ENCODE measurements around the gene ROR2. TPM values are rescaled to one million over a fixed set of nuclear protein-coding genes. Genes with fewer than 3 reads are reported as not detected.
A peak's percentile ranks its signal among the peaks of the same experiment; 100 is the strongest.

The ROR2 gene
- total RNA-seq, 1 donor from 2014 or later, result 3.8 TPM

GRCh38 chr9:91867740-91868139, 82.3 kb downstream of the ROR2 start:
- Histone ChIP-seq H3K4me3 (no peak overlapping the region), H3K36me3 (no peaks in the 10 kb centered on the region), H3K9me3 (no peaks in the 10 kb centered on the region), H3K27ac (no peak overlapping the region), H3K4me1 (no peaks in the 10 kb centered on the region), H3K27me3 (ENCODE audit: low read depth) (no peaks in the 10 kb centered on the region)
- ATAC-seq (no peak), DNase-seq (no peak)
- no peak for TF ChIP-seq CTCF (IDR thresholded peaks at IDR 0.05)
- intact Hi-C loops (cut with DNase I), result no loop called here

- Histone ChIP-seq H3K9me3 (no peaks in the 10 kb centered on the region), H3K4me3 (no peak overlapping the region), H3K36me3 (no peaks in the 10 kb centered on the region), H3K4me1 (no peaks in the 10 kb centered on the region), H3K27ac (no peak overlapping the region), H3K27me3 (ENCODE audit: low read depth) (no peaks in the 10 kb centered on the region)
- no peak for DNase-seq
- intact Hi-C loops (cut with DNase I), result no loop called here
- no peak for TF ChIP-seq CTCF (IDR thresholded peaks at IDR 0.05)
- peak; percentile 57 to 62 for ATAC-seq
Observed at GRCh38 chr9:91865041-91865440, 85.0 kb downstream of the ROR2 start.

- DNase-seq, result no peak
- Histone ChIP-seq H3K36me3 (no peaks in the 10 kb centered on the region), H3K4me3 (no peak overlapping the region), H3K27me3 (ENCODE audit: low read depth) (no peaks in the 10 kb centered on the region), H3K9me3 (no peaks in the 10 kb centered on the region), H3K4me1 (no peaks in the 10 kb centered on the region), H3K27ac (no peak overlapping the region)
- TF ChIP-seq CTCF (IDR thresholded peaks at IDR 0.05), result no peak
- intact Hi-C loops (cut with DNase I), result no loop called here
- ATAC-seq, result no peak
Observed at GRCh38 chr9:91864380-91864779, 85.6 kb downstream of the ROR2 start.

- H3K27me3 ChIP-seq (ENCODE audit: low read depth), result no peaks in the 10 kb centered on the region
- no peaks in the 10 kb centered on the region for H3K36me3 ChIP-seq
- intact Hi-C loops (cut with DNase I), result no loop called here
- no peak overlapping the region for H3K4me3 ChIP-seq
- H3K4me1 ChIP-seq, result no peaks in the 10 kb centered on the region
- no peak for TF ChIP-seq CTCF (IDR thresholded peaks at IDR 0.05)
- no peaks in the 10 kb centered on the region for H3K9me3 ChIP-seq
- DNase-seq, result no peak
- H3K27ac ChIP-seq, result no peak overlapping the region
- no peak for ATAC-seq
Observed at GRCh38 chr9:91863469-91863868, 86.6 kb downstream of the ROR2 start.

- H3K27ac ChIP-seq, result no peak overlapping the region
- intact Hi-C loops (cut with DNase I), result no loop called here
- H3K9me3 ChIP-seq, result no peaks in the 10 kb centered on the region
- H3K27me3 ChIP-seq (ENCODE audit: low read depth), result no peaks in the 10 kb centered on the region
- ATAC-seq, result no peak
- no peak for TF ChIP-seq CTCF (IDR thresholded peaks at IDR 0.05)
- H3K4me1 ChIP-seq, result no peaks in the 10 kb centered on the region
- H3K36me3 ChIP-seq, result no peaks in the 10 kb centered on the region
- no peak for DNase-seq
- H3K4me3 ChIP-seq, result no peak overlapping the region
Observed at GRCh38 chr9:91858213-91859030, 91.6 kb downstream of the ROR2 start.

Measured in lower lobe of right lung (tissue), 2 donors.